GM12878 (cell line): ENCODE measurements around the gene SEC62. TPM values are rescaled to one million over a fixed set of nuclear protein-coding genes. Genes with fewer than 3 reads are reported as not detected.

Experiments used
- BMI1 ChIP-seq: fragments of 450-650 bp; IDR thresholded peaks from 2 replicates; pipeline ENCODE4 v1.6.1; 2016; ENCODE audit warnings: mild to moderate bottlenecking, moderate library complexity, borderline replicate concordance
- DPF2 ChIP-seq: fragments of 450-650 bp; IDR thresholded peaks from 2 replicates; pipeline ENCODE4 v1.6.1; 2017; ENCODE audit warnings: mild to moderate bottlenecking
- GABPA ChIP-seq: IDR thresholded peaks from 2 replicates; pipeline ENCODE4 v1.6.1; 2014; ENCODE audit warnings: antibody characterized with exemption, low read depth, mild to moderate bottlenecking, inconsistent platforms
- IKZF1 ChIP-seq: fragments of 450-650 bp; conservative IDR thresholded peaks from 2 replicates; pipeline ENCODE4 v1.6.1; 2017; ENCODE audit warnings: antibody characterized with exemption, mild to moderate bottlenecking
- POLR2AphosphoS2 ChIP-seq: IDR thresholded peaks from 2 replicates; pipeline ENCODE4 v1.6.1; 2011; ENCODE audit warnings: low read depth, mild to moderate bottlenecking, low read length, improper control_type of control experiment, moderate library complexity
- SIN3A ChIP-seq: IDR thresholded peaks from 2 replicates; pipeline ENCODE4 v1.6.1; 2012; ENCODE audit warnings: low read depth, low read length, improper control_type of control experiment
- SP1 ChIP-seq: IDR thresholded peaks from one replicate; pipeline ENCODE4 v1.6.1; 2011; ENCODE audit warnings: low read depth, low read length
- TCF12 ChIP-seq: IDR thresholded peaks from 2 replicates; pipeline ENCODE4 v1.6.1; 2011; ENCODE audit warnings: low read depth, mild to moderate bottlenecking, low read length
- polyA plus RNA-seq, 11 experiments: library from polyadenylated mRNA; depleted of rRNA in 4 of 11; unstranded in 6 of 11; stranded (reverse) in 5 of 11; fragments of >200 nt; fragmentation: Nextera tagmentation in 4 of 11; fragmentation: Illumina TruSeq in 1 of 11; extraction: Ambion mirVana in 4 of 11; extraction: Trizol in 1 of 11; gene quantifications; 1 replicate in 1 of 11; 2 replicates in 10 of 11; pipeline versions ENCODE4 v1.2.1 to v1.2.3, GENCODE V29; 2011 to 2016; ENCODE audit warnings: inconsistent platforms in 2 of 11, missing spikeins in 2 of 11, low read depth in 1 of 11
- total RNA-seq, 4 experiments: library from RNA; depleted of rRNA in 3 of 4; stranded (reverse); fragments of >200 nt in 3 of 4; fragmentation: Illumina TruSeq in 1 of 4; extraction: Trizol in 1 of 4; gene quantifications; 2 replicates each; pipeline versions ENCODE4 v1.2.1 to v1.2.3, GENCODE V29; 2013 to 2021
- TF ChIP-seq, protein P1 (sequence below): fragments of 450-650 bp; formaldehyde crosslinking; IDR thresholded peaks from 2 replicates; pipeline ENCODE4 v1.5.0; 2022; ENCODE audit warnings: mild to moderate bottlenecking, missing genetic modification characterization
- TF ChIP-seq, protein P2 (sequence below): fragments of 450-650 bp; IDR thresholded peaks from 2 replicates; pipeline ENCODE4 v1.6.1; 2017; ENCODE audit warnings: mild to moderate bottlenecking, moderate library complexity
- TF ChIP-seq, protein P3 (sequence below): fragments of 450-650 bp; IDR thresholded peaks from 2 replicates; pipeline ENCODE4 v1.6.1; 2017; ENCODE audit warnings: mild to moderate bottlenecking, low read depth, inconsistent platforms; ENCODE audit not compliant: poor library complexity, severe bottlenecking

Gene SEC62
- total and polyA plus RNA-seq, 10 of the 15 experiments (the other 5 are each of a cell fraction or from before 2014, with no cell fraction given): 25.6 to 270 (median 94.8) TPM

DNA sequence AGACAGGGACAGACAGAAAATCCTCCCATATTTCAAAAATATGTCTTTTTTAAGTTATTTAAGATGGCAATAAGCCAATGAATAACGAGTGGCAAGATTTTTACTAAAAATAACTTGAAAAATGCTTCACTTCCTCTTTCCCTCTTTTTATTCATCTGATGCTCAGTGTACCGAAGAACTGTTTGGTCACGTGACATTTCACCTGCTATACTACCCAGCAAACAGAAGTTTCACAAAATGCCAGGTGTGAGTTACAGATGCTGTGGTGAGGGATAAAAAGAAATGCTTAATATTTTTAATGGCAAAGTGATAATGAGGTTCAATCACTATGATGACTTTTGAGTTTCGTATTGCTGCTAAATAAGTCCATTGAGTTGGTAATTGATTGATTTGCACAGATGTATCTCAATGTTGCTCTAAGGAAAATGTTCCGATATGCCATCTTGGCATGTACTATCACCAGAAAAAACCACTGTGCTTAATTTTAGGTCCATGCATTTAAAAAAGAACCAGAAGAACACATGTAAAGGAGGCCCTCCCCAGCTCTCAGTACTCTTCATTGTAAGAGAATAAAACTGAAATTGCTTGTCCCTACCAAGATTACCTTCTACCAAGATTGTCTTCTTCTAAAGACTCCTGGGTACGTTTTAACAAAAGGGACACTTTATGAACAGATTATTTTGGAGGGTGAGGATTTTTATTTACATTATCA is 26.0 kb upstream of the SEC62 start (continued):
- TF ChIP-seq, protein P1, sequence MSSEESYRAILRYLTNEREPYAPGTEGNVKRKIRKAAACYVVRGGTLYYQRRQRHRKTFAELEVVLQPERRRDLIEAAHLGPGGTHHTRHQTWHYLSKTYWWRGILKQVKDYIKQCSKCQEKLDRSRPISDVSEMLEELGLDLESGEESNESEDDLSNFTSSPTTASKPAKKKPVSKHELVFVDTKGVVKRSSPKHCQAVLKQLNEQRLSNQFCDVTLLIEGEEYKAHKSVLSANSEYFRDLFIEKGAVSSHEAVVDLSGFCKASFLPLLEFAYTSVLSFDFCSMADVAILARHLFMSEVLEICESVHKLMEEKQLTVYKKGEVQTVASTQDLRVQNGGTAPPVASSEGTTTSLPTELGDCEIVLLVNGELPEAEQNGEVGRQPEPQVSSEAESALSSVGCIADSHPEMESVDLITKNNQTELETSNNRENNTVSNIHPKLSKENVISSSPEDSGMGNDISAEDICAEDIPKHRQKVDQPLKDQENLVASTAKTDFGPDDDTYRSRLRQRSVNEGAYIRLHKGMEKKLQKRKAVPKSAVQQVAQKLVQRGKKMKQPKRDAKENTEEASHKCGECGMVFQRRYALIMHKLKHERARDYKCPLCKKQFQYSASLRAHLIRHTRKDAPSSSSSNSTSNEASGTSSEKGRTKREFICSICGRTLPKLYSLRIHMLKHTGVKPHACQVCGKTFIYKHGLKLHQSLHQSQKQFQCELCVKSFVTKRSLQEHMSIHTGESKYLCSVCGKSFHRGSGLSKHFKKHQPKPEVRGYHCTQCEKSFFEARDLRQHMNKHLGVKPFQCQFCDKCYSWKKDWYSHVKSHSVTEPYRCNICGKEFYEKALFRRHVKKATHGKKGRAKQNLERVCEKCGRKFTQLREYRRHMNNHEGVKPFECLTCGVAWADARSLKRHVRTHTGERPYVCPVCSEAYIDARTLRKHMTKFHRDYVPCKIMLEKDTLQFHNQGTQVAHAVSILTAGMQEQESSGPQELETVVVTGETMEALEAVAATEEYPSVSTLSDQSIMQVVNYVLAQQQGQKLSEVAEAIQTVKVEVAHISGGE (CRISPR knock-in tag): peak; percentile 69
- peak; percentile 86 for TF ChIP-seq IKZF1
- peak; percentile 85 for TF ChIP-seq DPF2
- TF ChIP-seq POLR2AphosphoS2: no peak
- no peak for TF ChIP-seq SIN3A
- TF ChIP-seq BMI1: peak; percentile 85
- TF ChIP-seq, protein P2, sequence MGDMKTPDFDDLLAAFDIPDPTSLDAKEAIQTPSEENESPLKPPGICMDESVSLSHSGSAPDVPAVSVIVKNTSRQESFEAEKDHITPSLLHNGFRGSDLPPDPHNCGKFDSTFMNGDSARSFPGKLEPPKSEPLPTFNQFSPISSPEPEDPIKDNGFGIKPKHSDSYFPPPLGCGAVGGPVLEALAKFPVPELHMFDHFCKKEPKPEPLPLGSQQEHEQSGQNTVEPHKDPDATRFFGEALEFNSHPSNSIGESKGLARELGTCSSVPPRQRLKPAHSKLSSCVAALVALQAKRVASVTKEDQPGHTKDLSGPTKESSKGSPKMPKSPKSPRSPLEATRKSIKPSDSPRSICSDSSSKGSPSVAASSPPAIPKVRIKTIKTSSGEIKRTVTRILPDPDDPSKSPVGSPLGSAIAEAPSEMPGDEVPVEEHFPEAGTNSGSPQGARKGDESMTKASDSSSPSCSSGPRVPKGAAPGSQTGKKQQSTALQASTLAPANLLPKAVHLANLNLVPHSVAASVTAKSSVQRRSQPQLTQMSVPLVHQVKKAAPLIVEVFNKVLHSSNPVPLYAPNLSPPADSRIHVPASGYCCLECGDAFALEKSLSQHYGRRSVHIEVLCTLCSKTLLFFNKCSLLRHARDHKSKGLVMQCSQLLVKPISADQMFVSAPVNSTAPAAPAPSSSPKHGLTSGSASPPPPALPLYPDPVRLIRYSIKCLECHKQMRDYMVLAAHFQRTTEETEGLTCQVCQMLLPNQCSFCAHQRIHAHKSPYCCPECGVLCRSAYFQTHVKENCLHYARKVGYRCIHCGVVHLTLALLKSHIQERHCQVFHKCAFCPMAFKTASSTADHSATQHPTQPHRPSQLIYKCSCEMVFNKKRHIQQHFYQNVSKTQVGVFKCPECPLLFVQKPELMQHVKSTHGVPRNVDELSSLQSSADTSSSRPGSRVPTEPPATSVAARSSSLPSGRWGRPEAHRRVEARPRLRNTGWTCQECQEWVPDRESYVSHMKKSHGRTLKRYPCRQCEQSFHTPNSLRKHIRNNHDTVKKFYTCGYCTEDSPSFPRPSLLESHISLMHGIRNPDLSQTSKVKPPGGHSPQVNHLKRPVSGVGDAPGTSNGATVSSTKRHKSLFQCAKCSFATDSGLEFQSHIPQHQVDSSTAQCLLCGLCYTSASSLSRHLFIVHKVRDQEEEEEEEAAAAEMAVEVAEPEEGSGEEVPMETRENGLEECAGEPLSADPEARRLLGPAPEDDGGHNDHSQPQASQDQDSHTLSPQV: no peak
- no peak for TF ChIP-seq SP1
- TF ChIP-seq, protein P3, sequence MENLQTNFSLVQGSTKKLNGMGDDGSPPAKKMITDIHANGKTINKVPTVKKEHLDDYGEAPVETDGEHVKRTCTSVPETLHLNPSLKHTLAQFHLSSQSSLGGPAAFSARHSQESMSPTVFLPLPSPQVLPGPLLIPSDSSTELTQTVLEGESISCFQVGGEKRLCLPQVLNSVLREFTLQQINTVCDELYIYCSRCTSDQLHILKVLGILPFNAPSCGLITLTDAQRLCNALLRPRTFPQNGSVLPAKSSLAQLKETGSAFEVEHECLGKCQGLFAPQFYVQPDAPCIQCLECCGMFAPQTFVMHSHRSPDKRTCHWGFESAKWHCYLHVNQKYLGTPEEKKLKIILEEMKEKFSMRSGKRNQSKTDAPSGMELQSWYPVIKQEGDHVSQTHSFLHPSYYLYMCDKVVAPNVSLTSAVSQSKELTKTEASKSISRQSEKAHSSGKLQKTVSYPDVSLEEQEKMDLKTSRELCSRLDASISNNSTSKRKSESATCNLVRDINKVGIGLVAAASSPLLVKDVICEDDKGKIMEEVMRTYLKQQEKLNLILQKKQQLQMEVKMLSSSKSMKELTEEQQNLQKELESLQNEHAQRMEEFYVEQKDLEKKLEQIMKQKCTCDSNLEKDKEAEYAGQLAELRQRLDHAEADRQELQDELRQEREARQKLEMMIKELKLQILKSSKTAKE: peak; percentile 78
- TF ChIP-seq GABPA: 0 out of 2 replicates have a peak, but pooled peaks have one; percentile 27
- TF ChIP-seq TCF12: peak; percentile 95
